HG02763 (cell line): ENCODE data around the gene PLCB1.
A peak's percentile ranks its signal among the peaks of the same experiment; 100 is the strongest.

Experiments
- ATAC-seq: cut with Tn5 transposase; IDR thresholded peaks from one replicate; pipeline ENCODE4 v1.9.1; 2021; ENCODE audit warnings: mild to moderate bottlenecking, moderate library complexity; ENCODE audit not compliant: unreplicated experiment

The PLCB1 gene

DNA sequence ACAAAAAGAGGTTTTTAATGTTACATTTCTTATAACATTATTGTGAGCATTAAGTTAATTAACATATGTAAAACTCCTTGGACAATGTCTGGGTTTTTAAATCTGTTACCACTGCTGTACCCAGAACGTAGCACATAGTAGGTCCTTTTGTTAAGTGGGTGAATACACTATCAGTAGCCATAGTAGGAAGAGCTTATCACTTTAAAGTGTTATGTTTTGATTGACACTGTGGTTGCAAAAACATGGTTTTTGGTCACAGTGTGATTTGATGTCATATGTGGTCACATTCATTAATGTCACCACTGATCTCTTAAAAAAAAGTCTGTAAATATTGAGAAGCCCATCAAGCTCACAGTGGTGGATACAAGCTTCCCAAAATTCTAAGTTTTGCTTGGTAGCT is 160.7 kb downstream of the PLCB1 start:
- ATAC-seq: no peak

DNA sequence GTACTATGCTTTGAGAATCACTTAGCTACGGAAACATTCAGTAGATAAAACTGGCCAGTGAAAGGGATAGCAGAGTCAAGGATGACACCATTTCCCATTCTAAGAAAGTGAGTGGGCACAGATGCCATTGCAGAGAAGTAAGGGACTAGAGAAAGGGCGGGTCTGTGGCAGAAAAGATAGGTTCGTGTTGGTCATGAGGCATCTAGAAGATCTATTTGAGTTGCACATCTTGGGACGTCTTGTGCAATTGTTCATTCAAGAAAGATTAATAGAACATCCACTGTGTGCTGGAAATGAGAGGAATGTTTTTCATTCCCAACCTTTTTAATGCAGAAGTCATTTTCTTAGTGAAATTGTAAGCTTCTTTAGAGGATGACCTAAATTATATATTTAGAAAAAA is 161.7 kb downstream of the PLCB1 start:
- no peak for ATAC-seq

DNA sequence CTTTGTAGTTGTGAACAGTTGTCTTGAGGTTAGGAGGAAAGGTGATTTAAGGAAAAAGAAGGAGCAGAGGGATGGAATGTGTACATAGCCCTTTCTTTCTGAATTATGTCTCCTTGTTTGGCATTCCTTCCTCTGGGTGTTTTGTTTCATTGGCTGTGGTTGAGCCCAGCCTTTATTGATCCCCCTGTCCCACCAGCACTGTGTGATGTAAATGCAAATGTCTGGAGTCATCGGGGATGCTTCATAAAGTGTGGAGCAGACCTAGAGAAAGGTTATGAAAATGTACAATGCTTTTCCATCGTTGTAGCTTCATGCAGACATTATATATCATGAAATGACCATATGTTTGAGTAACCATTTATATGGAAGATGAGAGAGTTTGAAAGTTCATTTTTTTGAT is 164.5 kb downstream of the PLCB1 start:
- ATAC-seq: no peak

DNA sequence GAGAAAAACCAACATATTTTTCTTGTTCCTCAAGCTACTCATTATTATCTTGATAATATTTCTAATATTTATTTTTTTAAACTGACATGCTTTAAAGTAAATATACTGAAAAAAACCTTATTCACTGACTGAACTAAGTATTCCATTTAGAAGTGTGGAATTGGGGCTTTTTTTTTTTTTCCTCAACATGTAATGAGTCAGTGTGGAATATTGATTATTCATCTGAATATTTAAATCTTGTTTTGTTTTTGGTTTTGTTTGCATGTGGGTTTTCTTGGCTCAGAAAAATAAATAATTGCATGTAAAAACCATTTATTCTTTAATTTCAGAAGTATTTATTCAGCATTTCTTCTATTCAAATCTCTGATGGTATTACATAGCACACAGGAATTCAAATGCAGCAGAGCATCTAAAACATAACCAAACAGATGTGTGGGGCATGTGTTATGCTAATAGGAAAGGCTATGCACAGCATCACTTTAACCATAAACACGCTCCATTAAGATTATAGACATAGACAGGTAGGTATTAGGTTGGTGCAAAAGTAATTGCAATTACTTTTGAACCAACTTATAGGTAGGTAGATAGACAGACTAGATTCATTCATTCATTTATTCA is 166.5 kb downstream of the PLCB1 start:
- ATAC-seq: no peak

DNA sequence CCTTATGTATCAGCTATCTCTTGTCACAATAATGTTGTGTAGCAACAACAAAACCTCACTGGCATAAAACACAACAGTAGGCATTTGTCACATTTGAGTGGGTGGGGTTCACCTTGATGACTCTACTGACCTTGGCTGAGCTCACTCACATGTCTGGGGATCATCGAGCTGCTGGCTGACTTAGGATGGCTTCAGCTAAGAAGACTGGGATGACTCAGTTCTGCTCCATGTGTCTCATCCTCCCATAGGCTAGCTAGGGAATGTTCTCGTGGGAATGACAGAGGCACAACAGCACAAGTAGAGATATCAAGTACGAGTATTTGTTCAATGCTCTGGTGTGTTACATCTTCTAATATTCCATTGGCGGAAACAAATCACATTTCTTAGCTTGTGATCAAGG is 167.9 kb downstream of the PLCB1 start:
- no peak for ATAC-seq

DNA sequence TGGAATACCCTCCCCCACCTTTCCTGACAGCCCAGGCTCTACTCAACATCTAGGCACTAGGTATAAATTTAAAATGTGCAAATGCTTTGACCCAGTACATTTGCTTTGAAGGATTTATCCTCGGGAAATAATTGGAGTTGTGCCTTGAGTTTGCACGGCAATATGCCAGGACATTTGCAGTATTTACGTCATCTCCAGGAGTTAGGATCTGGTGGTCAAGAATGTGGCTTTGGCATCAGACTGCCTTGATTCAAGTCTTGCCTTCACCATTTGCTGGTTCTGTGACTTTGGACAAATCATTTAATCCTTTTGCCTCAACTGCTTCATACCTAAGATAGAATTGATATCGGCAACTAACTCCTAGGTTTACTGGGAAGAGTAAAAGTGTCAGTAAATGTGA is 169.6 kb downstream of the PLCB1 start:
- ATAC-seq: no peak

DNA sequence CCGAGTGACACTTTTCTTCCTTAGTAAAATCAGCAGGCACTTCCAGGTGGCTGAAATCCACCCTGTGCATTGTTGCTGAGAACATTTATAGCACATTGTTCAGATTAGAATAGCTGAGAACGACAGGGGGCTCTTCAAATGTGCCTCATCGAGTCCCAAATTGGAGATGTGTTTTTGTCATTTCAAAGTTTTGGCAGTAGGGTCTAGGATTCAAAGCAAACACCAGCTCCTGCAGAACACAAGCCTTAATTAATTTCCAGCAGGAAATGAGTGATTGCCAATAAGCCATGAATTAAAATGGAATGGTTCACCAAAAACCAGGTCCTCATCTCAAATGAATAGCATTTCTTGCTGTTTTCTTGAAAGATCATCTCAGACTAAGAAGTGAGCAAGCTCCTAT is 171.6 kb downstream of the PLCB1 start:
- no peak for ATAC-seq

DNA sequence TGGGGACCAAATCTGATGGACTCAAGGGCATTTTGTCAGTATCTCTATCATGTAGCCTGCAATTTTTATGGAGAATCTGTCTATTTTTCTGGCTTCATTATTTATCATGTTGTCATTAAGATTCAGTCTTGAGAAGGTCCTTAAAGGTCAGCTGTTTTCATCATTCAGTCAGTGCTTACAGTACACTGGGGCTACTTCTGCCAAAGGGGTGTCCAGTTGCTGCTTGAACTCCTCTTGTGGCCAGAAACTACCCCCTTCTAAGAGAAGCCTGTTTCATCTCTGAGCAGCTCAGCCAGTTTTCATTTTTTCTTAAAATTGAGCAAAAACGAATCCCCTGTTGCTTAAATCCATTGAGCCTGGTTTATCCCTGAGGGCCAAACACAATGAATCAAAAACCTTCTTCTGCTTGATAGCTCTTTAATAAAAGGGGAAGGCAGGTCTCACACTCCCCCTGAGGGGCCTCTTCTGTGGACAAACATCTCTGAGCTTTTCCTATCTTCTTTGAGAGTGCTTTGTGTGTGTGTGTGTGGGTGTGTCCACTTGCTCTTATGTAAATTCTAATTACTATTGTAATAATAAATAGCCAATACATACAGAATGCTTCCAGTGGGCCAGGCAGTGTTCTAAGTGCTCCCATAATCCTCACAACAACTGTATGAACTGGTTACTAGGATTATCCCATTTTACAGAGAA is 172.2 kb downstream of the PLCB1 start:
- no peak for ATAC-seq

DNA sequence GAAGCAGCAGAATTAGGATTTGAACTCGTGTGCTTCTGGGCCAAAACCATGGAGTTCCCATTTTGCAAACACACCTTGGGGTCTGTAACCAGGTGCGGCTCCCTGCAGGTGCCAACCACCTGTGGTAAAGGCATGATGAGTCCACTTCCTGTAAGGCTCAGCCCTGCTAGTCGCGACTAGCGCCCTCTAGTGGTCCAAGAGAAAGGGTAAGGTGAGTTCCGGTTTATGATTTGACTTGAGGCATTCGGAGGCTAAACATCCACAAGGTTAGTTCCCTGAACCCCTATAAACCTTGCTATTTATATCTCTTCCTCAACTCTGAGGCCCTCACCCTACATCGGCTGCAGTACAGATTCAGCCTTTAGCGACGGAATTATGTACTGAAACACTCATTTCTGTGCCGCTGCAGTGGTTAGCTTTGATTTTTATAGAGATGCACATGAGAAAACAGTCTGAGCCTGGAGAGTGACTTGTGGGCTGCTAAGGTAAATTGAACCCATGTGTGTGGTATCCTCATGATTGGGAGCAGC is 173.4 kb downstream of the PLCB1 start:
- ATAC-seq: peak; percentile 92

DNA sequence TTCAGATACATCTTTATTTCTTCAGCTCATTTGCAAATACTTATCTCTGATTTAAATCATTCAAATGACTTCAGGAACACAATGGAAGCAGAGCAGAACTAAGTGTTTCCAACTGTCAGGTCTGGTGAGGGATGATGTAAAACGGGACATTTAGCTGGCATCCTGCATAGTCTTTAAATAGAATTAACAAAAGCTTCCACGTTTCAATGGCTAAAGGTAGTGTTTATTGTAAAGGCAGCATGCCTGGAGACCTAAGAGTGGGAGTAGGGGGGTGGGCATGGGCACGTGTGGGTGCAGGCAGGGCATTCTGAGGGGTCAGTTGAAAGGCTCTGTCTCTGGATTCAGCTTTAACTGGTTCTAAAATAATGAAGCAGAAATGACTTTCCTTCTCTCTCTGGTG is 174.9 kb downstream of the PLCB1 start:
- no peak for ATAC-seq

DNA sequence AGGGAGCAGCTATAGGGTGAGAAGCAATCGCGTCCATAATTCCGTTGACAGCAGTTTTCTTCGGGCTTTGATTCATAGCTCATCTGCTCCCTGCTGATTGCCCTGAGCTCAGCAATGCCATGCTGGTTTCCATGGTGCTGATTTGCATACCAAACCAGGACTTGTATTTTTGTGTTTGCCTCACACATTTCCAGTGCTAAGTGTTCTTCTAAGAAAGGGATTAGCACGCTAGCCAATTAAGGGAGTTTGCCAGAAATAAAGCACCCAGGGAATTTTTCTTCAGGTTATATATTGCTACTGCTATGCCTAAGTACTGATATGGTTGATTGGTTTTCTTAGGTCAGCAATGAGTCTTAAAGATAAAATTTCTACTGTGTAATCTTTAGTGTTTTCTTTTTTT is 177.6 kb downstream of the PLCB1 start:
- no peak for ATAC-seq

DNA sequence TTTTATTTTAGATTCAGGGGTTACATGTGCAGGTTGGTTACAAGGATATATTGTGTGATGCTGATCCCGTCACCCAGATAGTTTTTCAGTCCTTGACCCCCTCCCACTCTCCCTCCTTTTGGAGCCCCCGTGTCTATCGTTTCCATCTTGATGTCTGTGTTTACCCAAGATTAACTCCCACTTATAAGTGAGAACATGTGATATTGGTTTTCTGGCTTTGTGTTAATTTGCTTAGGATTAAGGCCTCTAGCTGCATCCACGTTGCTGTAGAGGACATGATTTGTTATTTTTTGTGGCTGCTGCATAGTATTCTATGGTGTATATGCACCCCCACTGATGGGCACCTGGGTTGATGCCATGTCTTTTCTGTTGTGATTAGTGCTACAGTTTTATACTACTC is 178.6 kb downstream of the PLCB1 start:
- ATAC-seq: no peak

DNA sequence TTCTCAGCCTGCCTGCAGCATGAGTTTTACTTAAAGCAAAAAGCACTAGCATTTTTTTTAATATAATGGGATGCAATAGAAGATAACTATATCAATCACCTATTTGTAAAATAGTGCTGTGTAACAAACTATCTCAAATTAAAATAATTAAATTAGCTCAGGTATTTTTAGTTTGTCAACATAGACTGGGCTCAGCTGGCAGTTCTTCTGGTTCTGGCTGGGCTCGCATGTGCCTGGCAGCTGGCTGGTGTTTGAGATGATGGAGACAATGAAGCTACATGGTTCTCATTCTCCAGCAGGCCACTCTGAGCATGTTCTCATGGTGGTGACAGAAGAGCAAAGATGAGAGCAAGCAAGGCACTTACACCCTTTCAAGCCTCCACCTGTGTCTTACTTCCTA is 181.0 kb downstream of the PLCB1 start:
- no peak for ATAC-seq

DNA sequence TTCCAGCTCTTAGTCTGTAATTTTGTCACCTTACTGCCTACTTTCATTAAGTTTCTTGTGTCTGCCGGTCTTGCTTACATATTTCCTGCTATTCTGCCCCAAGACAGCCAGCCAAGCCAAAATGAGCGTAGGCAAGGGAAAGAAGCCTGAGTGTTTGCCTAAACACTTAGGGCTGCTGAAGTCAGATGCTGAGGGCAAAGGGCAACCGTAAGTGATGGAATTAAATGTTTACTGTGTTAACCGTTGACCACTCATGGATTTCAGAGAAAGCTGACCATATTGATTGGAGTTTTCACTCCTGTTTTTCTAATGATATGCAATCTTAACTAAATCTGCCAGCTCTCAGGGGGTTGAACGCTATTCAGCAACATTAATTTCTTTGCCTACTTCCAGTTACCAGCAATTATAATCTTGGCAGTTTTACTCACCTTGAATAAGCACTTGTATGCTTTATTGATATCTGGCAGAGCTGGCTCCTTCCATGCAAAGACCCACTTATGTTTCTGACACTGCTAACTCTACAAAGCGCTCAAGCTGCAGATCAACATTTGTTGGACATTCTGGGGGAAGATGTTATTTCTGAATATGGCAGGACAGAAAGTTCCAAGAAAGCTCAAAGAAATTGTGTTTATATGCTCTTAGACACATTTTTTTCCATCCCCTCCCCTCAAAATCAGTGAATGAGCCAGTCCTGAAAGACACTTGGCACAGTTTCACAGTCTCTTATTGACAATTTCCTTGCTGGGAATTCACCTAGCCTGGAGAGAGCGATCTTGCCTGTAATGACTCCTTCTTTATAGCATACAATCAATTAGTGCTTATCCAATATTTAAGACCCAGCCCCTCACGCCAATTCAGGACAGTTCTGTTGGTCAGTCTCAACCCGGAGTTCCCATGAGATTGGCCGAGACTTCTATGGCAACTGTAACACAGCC is 183.8 kb downstream of the PLCB1 start:
- no peak for ATAC-seq

DNA sequence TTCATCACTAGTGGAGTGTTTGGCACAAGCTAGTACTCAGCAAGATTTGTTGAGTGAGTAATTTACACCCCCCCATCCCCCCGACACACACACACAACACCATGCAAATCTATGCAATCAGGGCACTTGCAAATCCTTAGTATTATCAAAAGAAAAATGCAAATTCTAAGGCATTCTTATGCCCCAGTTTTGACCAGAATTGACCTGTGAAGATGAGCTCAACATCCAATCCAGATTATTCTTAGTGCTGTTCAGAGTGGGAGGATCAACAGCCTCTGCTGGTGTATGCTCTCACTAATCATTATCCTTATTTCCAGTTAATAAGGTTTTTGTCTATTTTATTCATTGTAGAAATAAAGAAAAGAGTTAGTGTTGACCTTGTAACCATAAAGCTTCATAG is 185.4 kb downstream of the PLCB1 start:
- ATAC-seq: no peak

DNA sequence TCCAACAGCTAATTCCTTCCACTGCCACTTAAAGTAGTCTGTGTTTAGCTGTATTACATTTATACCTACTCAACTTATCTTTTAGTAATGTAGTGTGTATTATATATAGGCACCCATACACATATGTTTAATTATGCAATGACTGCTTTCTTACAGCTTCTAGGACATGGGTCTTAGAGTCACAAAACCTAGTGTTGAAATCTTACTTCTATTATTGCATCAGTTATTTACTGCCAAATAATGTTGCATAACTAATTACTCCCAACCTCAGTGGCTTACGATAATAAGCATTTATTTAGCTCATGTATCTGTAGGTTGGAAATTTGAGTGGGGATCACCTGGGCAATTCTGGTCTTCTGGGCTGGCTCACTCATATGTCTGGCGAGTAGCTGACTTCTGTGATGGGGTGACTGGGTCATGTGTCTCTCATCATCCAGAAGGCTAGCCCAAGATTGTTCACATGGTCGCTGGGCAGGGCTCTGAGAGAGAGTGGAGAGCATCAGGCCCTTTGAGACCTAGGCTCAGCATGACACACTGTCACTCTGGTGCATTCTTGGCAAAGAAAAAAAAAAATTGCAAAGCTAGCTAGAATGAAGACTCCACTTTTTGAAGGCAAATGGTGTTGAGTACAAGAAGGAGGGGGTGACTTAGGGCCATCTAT is 187.0 kb downstream of the PLCB1 start:
- ATAC-seq: no peak

DNA sequence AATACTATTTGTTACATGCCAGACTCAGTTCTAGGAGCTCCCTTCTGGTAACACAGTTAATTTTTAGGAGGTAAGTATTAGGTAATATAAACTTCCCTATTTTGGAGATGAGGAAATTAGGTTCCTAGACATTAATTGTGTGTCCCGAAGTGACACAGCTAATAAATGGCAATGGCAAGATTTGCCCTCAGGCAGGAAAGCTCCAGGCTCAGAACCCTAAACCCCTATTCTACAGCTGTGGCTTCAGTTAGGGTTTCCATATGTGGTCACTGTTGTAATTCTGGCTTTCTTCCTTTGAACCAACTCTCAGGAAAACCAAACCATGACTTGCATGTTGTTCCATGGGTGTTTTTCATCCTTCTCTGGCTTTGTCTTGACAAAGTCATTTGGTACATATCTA is 188.2 kb downstream of the PLCB1 start:
- no peak for ATAC-seq

DNA sequence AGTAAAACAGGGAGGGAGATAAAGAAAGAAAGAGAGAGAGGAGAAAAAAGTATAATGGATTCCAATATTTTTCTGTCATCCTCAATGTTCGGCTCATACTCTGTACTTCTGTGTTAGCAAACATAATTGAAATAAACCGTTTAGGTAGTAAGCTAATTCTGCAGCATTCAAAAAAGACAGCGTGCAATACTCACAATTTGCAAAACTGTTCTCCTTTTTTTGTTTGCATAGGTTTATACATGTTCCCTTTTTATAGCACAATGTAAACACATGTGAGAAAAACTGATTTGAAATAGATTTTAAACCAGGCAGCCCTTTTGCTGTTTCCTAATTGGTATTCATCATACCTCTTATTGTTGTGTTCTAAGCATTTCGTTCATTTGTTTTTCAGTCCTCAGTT is 188.9 kb downstream of the PLCB1 start:
- no peak for ATAC-seq

DNA sequence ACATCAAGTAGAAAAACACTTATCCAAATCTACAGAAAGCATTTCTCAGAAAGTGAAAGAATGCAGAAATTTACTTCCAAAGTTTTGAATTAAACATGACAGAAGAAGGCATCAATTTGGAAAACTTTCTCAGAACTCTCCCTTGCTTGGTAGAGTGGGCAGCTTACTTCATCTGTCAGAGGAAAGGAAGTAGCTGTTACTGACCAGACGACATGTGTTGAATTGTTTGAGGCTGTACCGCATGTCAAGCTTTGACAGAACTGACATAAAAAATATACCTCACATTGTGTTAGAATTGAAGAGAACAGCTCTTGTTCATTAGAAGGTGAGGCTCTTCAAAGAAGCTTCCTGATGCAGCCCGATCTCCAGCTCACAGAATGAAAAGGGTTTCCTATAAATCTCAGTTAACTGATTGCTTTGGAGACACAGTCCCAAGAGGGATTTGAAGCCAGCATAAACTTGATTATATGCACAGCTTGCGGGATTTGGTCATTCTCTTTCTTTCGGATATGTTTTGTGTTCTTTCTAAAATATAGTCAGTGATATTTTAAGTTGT is 190.7 kb downstream of the PLCB1 start:
- ATAC-seq: no peak

DNA sequence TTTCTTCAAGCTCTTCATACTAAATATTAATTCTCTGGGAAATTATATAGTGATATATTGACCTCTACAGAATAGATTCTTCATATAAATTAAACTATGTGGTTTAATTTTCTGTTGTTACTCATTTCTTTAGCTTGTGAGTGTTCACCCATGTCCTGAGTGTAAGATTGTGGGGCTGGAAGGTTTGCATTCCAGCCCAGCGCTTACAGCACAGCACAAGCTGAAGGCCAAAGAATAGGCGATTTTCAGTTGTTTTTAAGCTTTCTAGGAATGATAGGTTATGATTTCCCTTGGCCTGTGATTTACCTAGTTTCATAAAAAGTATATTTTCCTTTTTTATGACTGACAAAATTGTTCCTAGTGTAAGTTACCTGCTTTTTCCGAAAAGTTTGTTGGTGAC is 194.1 kb downstream of the PLCB1 start:
- ATAC-seq: no peak

DNA sequence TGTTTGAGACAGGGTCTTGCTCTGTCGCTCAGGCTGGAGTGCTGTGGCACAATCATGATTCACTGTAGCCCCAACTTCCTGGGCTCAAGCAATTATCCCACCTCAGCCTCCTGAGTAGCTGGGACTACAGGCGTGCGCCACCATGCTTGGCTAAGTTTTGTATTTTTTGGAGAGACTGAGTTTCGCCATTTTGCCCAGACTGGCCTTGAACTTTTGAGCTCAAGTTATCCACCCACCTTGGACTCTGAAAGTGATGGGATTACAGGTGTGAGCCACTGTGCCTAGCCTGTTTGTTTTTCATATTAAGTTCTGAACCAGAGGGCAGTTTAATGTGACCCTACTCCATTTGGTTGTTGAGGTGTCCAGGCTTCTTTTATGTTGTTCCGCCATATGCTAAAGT is 194.8 kb downstream of the PLCB1 start:
- ATAC-seq: no peak
